GM23338 (cell line): ENCODE data around the gene MATR3. TPM values are rescaled to one million over a fixed set of nuclear protein-coding genes. Genes with fewer than 3 reads are reported as not detected.

Source experiments
- ATAC-seq: fragments of 200-7000 bp; cut with Tn5 transposase; 3 replicates; pipeline ENCODE4 v1.9.1; 2020
- DNase-seq: peaks from one replicate; pipeline ENCODE4 v3.0.0-alpha.2; 2015; ENCODE audit warnings: low spot score
- H2AFZ ChIP-seq: fragments of 200-600 bp; sonication (generic); 2 replicates; pipeline ENCODE4 v1.8.0; 2016; ENCODE audit warnings: antibody characterized with exemption, mild to moderate bottlenecking, moderate library complexity
- H3F3A ChIP-seq: fragments of 200-600 bp; sonication (generic); replicated peaks from 2 replicates; pipeline ENCODE4 v1.8.0; 2017; ENCODE audit warnings: antibody characterized with exemption, mixed run types, low read depth
- H3K27ac ChIP-seq: fragments of 200-600 bp; sonication (generic); 2 replicates; pipeline ENCODE4 v1.6.1; 2016; ENCODE audit warnings: low read depth
- H3K27me3 ChIP-seq: fragments of 200-600 bp; sonication (generic); 2 replicates; pipeline ENCODE4 v1.8.0; 2016; ENCODE audit warnings: mild to moderate bottlenecking, mixed run types, moderate library complexity; ENCODE audit not compliant: insufficient read depth
- H3K36me3 ChIP-seq: fragments of 200-600 bp; sonication (generic); 2 replicates; pipeline ENCODE4 v1.8.0; 2016; ENCODE audit warnings: mild to moderate bottlenecking; ENCODE audit not compliant: insufficient read depth
- H3K4me1 ChIP-seq: fragments of 200-600 bp; sonication (generic); 2 replicates; pipeline ENCODE4 v1.8.0; 2016; ENCODE audit warnings: mild to moderate bottlenecking, moderate library complexity; ENCODE audit not compliant: insufficient read depth
- H3K4me2 ChIP-seq: fragments of 200-600 bp; sonication (generic); 2 replicates; pipeline ENCODE4 v1.7.1; 2017; ENCODE audit warnings: mixed run types
- H3K4me3 ChIP-seq: fragments of 200-600 bp; sonication (generic); 2 replicates; pipeline ENCODE4 v1.6.1; 2016; ENCODE audit warnings: mixed run types
- H3K79me2 ChIP-seq: fragments of 200-600 bp; sonication (generic); replicated peaks from 2 replicates; pipeline ENCODE4 v1.8.0; 2017; ENCODE audit warnings: mild to moderate bottlenecking; ENCODE audit not compliant: insufficient read depth
- H3K9me2 ChIP-seq: fragments of 200-600 bp; sonication (generic); 2 replicates; pipeline ENCODE4 v1.8.0; 2017; ENCODE audit not compliant: insufficient read depth
- H4K20me1 ChIP-seq: fragments of 200-600 bp; sonication (generic); replicated peaks from 2 replicates; pipeline ENCODE4 v1.8.0; 2017; ENCODE audit warnings: mild to moderate bottlenecking; ENCODE audit not compliant: insufficient read depth
- H3K27ac Mint-ChIP-seq: 2 replicates; pipeline ENCODE4 v1.8.0; 2020; ENCODE audit warnings: inconsistent platforms, mild to moderate bottlenecking, moderate library complexity, mixed read lengths
- H3K27me3 Mint-ChIP-seq: 3 replicates; pipeline ENCODE4 v1.8.0; 2022; ENCODE audit warnings: low read depth, mild to moderate bottlenecking, moderate library complexity, mixed read lengths, inconsistent platforms; ENCODE audit not compliant: insufficient read depth, poor library complexity
- H3K36me3 Mint-ChIP-seq: 3 replicates; pipeline ENCODE4 v1.8.0; 2021; ENCODE audit warnings: low read depth, mild to moderate bottlenecking, inconsistent platforms, moderate library complexity, mixed read lengths
- H3K4me1 Mint-ChIP-seq: 3 replicates; pipeline ENCODE4 v1.8.0; 2020; ENCODE audit warnings: mild to moderate bottlenecking, inconsistent platforms, mixed read lengths
- H3K4me3 Mint-ChIP-seq: 3 replicates; pipeline ENCODE4 v1.8.0; 2021; ENCODE audit warnings: moderate library complexity, mild to moderate bottlenecking, inconsistent platforms, mixed read lengths
- H3K9me3 Mint-ChIP-seq: 3 replicates; pipeline ENCODE4 v1.8.0; 2020; ENCODE audit warnings: moderate library complexity, mild to moderate bottlenecking, inconsistent platforms, mixed read lengths
- CREB1 ChIP-seq: fragments of 250-450 bp; sonication (Bioruptor Pico); IDR thresholded peaks from 2 replicates; pipeline ENCODE4 v1.5.0; 2020; ENCODE audit warnings: low read depth, mild to moderate bottlenecking, moderate library complexity
- EZH2 ChIP-seq: fragments of 200-600 bp; sonication (generic); IDR thresholded peaks from one replicate; pipeline ENCODE4 v1.8.0; 2017; ENCODE audit warnings: antibody characterized with exemption, mild to moderate bottlenecking, low read depth; ENCODE audit not compliant: unreplicated experiment
- EZH2phosphoT487 ChIP-seq: fragments of 200-600 bp; sonication (generic); IDR thresholded peaks from one replicate; pipeline ENCODE4 v1.8.1; 2018; ENCODE audit warnings: antibody characterized with exemption; ENCODE audit not compliant: unreplicated experiment
- JUNB ChIP-seq: IDR thresholded peaks from one replicate; pipeline ENCODE4 v1.6.1; 2016; ENCODE audit warnings: antibody characterized with exemption; ENCODE audit not compliant: unreplicated experiment
- NANOG ChIP-seq: IDR thresholded peaks from 2 replicates; pipeline ENCODE4 v1.6.1; 2016; ENCODE audit warnings: antibody characterized with exemption, borderline replicate concordance
- POLR2AphosphoS5 ChIP-seq: IDR thresholded peaks from 2 replicates; pipeline ENCODE4 v1.6.1; 2016; ENCODE audit warnings: antibody characterized with exemption, low read depth
- STAT1 ChIP-seq: IDR thresholded peaks from one replicate; pipeline ENCODE4 v1.6.1; 2016; ENCODE audit warnings: antibody characterized with exemption; ENCODE audit not compliant: unreplicated experiment
- ZNF114 ChIP-seq: fragments of 250-450 bp; sonication (Bioruptor Pico); IDR thresholded peaks from 2 replicates; pipeline ENCODE4 v1.5.0; 2020; ENCODE audit warnings: mild to moderate bottlenecking, moderate library complexity
- ZNF331 ChIP-seq: fragments of 250-450 bp; sonication (Bioruptor Pico); IDR thresholded peaks from 2 replicates; pipeline ENCODE4 v1.5.0; 2020; ENCODE audit warnings: low read depth, mild to moderate bottlenecking, moderate library complexity
- polyA plus RNA-seq: library from polyadenylated mRNA; unstranded; fragments of >200 nt; fragmentation: Nextera tagmentation; extraction: Ambion mirVana; gene quantifications from 2 replicates; pipeline ENCODE4 v1.2.1, GENCODE V29; 2016
- total RNA-seq: library from RNA; depleted of rRNA; stranded (reverse); fragments of >200 nt; shearing (Covaris generic); gene quantifications from 2 replicates; pipeline ENCODE4 v1.2.3, GENCODE V29; 2014
- TF ChIP-seq, protein P1 (sequence below): IDR thresholded peaks from 2 replicates; pipeline ENCODE4 v1.6.1; 2016; ENCODE audit warnings: antibody characterized with exemption
- TF ChIP-seq, protein P2 (sequence below): fragments of 250-450 bp; sonication (Bioruptor Pico); IDR thresholded peaks from 2 replicates; pipeline ENCODE4 v1.5.0; 2020; ENCODE audit warnings: mild to moderate bottlenecking, moderate library complexity
- TF ChIP-seq, protein P3 (sequence below), 2 experiments: fragments of 200-600 bp in 1 of 2; sonication (generic) in 1 of 2; conservative IDR thresholded peaks; 2 replicates each; pipeline versions ENCODE4 v1.5.1 to v1.6.1; 2016 to 2017; ENCODE audit warnings: antibody characterized with exemption in 2 of 2, low read depth in 2 of 2, mild to moderate bottlenecking in 2 of 2, moderate library complexity in 1 of 2
- TF ChIP-seq, protein P4 (sequence below): IDR thresholded peaks from one replicate; pipeline ENCODE4 v1.6.1; 2018; ENCODE audit warnings: antibody characterized with exemption; ENCODE audit not compliant: unreplicated experiment

MATR3 gene
- total and polyA plus RNA-seq, 2 experiments from 2014 or later, result 278 to 506 TPM

DNA sequence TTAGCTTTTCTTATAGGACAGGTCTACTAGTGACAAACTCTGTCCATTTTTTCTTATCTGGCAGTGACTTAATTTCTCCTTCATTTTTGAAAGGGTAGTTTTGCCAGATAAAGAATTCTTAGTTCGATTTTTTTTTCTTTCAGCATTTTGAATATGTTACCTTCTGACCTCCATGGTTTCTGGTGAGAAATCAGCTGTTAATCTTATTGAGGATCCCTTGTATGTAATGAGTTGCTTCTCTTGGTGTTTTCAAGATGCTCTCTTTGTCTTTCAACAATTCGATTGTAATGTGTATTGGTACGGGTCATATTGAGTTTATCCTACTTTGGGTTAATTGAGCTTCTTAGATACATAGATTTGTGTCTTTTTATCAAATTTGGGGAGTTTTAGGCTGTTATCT, 60.6 kb downstream of the MATR3 start:
- H3K4me1 Mint-ChIP-seq, result no peaks in the 10 kb centered on the region

More for the DNA sequence above, 60.6 kb downstream of the MATR3 start:
- H3K79me2 ChIP-seq, result peaks cover 100% of the 10 kb centered on the region
- H3K4me1 ChIP-seq, result no peaks in the 10 kb centered on the region
- ATAC-seq (no peak), DNase-seq (no peak)
- peaks cover 85% of the 10 kb centered on the region for H4K20me1 ChIP-seq
- no peaks in the 10 kb centered on the region for H3K27me3 ChIP-seq
- H3K27me3 Mint-ChIP-seq, result peaks cover 1% of the 10 kb centered on the region
- H3K36me3 ChIP-seq, result no peaks in the 10 kb centered on the region; the same call in 1 of the 2 replicates
- H3K27ac Mint-ChIP-seq, result no peak overlapping the region
- H3K4me3 Mint-ChIP-seq, result no peak overlapping the region
- no peak overlapping the region for H2AFZ ChIP-seq
- H3K36me3 Mint-ChIP-seq, result peaks cover 19% of the 10 kb centered on the region; the same call in 2 of the 3 replicates
- no peaks in the 10 kb centered on the region for H3K9me2 ChIP-seq
- 0 out of 2 replicates have a peak overlapping the region, but pooled peaks have one; percentile 48 for H3K27ac ChIP-seq
- 0 out of 2 replicates have a peak, but pooled peaks cover 4% of the 10 kb centered on the region for H3F3A ChIP-seq
- TF ChIP-seq, protein P1, sequence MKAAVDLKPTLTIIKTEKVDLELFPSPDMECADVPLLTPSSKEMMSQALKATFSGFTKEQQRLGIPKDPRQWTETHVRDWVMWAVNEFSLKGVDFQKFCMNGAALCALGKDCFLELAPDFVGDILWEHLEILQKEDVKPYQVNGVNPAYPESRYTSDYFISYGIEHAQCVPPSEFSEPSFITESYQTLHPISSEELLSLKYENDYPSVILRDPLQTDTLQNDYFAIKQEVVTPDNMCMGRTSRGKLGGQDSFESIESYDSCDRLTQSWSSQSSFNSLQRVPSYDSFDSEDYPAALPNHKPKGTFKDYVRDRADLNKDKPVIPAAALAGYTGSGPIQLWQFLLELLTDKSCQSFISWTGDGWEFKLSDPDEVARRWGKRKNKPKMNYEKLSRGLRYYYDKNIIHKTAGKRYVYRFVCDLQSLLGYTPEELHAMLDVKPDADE, result no peak
- TF ChIP-seq JUNB (no peak), CREB1 (no peak), EZH2phosphoT487 (no peak), STAT1 (no peak), ZNF114 (CRISPR knock-in tag) (no peak), NANOG (no peak), POLR2AphosphoS5 (no peak), ZNF331 (CRISPR knock-in tag) (no peak), EZH2 (no peak)
- TF ChIP-seq, protein P2, sequence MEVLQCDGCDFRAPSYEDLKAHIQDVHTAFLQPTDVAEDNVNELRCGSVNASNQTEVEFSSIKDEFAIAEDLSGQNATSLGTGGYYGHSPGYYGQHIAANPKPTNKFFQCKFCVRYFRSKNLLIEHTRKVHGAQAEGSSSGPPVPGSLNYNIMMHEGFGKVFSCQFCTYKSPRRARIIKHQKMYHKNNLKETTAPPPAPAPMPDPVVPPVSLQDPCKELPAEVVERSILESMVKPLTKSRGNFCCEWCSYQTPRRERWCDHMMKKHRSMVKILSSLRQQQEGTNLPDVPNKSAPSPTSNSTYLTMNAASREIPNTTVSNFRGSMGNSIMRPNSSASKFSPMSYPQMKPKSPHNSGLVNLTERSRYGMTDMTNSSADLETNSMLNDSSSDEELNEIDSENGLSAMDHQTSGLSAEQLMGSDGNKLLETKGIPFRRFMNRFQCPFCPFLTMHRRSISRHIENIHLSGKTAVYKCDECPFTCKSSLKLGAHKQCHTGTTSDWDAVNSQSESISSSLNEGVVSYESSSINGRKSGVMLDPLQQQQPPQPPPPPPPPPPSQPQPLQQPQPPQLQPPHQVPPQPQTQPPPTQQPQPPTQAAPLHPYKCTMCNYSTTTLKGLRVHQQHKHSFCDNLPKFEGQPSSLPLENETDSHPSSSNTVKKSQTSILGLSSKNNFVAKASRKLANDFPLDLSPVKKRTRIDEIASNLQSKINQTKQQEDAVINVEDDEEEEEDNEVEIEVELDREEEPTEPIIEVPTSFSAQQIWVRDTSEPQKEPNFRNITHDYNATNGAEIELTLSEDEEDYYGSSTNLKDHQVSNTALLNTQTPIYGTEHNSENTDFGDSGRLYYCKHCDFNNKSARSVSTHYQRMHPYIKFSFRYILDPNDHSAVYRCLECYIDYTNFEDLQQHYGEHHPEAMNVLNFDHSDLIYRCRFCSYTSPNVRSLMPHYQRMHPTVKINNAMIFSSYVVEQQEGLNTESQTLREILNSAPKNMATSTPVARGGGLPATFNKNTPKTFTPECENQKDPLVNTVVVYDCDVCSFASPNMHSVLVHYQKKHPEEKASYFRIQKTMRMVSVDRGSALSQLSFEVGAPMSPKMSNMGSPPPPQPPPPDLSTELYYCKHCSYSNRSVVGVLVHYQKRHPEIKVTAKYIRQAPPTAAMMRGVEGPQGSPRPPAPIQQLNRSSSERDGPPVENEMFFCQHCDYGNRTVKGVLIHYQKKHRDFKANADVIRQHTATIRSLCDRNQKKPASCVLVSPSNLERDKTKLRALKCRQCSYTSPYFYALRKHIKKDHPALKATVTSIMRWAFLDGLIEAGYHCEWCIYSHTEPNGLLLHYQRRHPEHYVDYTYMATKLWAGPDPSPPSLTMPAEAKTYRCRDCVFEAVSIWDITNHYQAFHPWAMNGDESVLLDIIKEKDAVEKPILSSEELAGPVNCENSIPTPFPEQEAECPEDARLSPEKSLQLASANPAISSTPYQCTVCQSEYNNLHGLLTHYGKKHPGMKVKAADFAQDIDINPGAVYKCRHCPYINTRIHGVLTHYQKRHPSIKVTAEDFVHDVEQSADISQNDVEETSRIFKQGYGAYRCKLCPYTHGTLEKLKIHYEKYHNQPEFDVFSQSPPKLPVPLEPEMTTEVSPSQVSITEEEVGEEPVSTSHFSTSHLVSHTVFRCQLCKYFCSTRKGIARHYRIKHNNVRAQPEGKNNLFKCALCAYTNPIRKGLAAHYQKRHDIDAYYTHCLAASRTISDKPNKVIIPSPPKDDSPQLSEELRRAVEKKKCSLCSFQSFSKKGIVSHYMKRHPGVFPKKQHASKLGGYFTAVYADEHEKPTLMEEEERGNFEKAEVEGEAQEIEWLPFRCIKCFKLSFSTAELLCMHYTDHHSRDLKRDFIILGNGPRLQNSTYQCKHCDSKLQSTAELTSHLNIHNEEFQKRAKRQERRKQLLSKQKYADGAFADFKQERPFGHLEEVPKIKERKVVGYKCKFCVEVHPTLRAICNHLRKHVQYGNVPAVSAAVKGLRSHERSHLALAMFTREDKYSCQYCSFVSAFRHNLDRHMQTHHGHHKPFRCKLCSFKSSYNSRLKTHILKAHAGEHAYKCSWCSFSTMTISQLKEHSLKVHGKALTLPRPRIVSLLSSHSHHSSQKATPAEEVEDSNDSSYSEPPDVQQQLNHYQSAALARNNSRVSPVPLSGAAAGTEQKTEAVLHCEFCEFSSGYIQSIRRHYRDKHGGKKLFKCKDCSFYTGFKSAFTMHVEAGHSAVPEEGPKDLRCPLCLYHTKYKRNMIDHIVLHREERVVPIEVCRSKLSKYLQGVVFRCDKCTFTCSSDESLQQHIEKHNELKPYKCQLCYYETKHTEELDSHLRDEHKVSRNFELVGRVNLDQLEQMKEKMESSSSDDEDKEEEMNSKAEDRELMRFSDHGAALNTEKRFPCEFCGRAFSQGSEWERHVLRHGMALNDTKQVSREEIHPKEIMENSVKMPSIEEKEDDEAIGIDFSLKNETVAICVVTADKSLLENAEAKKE (CRISPR knock-in tag), result no peak
- TF ChIP-seq, protein P3, sequence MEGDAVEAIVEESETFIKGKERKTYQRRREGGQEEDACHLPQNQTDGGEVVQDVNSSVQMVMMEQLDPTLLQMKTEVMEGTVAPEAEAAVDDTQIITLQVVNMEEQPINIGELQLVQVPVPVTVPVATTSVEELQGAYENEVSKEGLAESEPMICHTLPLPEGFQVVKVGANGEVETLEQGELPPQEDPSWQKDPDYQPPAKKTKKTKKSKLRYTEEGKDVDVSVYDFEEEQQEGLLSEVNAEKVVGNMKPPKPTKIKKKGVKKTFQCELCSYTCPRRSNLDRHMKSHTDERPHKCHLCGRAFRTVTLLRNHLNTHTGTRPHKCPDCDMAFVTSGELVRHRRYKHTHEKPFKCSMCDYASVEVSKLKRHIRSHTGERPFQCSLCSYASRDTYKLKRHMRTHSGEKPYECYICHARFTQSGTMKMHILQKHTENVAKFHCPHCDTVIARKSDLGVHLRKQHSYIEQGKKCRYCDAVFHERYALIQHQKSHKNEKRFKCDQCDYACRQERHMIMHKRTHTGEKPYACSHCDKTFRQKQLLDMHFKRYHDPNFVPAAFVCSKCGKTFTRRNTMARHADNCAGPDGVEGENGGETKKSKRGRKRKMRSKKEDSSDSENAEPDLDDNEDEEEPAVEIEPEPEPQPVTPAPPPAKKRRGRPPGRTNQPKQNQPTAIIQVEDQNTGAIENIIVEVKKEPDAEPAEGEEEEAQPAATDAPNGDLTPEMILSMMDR (conservative IDR thresholded peaks at IDR 0.05; ENCODE audit: low read depth in 2 of 2), result no peak
- TF ChIP-seq, protein P4, sequence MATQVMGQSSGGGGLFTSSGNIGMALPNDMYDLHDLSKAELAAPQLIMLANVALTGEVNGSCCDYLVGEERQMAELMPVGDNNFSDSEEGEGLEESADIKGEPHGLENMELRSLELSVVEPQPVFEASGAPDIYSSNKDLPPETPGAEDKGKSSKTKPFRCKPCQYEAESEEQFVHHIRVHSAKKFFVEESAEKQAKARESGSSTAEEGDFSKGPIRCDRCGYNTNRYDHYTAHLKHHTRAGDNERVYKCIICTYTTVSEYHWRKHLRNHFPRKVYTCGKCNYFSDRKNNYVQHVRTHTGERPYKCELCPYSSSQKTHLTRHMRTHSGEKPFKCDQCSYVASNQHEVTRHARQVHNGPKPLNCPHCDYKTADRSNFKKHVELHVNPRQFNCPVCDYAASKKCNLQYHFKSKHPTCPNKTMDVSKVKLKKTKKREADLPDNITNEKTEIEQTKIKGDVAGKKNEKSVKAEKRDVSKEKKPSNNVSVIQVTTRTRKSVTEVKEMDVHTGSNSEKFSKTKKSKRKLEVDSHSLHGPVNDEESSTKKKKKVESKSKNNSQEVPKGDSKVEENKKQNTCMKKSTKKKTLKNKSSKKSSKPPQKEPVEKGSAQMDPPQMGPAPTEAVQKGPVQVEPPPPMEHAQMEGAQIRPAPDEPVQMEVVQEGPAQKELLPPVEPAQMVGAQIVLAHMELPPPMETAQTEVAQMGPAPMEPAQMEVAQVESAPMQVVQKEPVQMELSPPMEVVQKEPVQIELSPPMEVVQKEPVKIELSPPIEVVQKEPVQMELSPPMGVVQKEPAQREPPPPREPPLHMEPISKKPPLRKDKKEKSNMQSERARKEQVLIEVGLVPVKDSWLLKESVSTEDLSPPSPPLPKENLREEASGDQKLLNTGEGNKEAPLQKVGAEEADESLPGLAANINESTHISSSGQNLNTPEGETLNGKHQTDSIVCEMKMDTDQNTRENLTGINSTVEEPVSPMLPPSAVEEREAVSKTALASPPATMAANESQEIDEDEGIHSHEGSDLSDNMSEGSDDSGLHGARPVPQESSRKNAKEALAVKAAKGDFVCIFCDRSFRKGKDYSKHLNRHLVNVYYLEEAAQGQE, result no peak
- H3K9me3 Mint-ChIP-seq, result no peaks in the 10 kb centered on the region
- H3K4me2 ChIP-seq, result no peak overlapping the region
- H3K4me3 ChIP-seq, result no peak overlapping the region
